DMS53 treated with DMSO at 0.1 percent for 48 hours (cell line): ENCODE measurements around the gene CKB.
A peak's percentile ranks its signal among the peaks of the same experiment; 100 is the strongest.
"Not testable (repeated sequence)": the region's sequence is repeated elsewhere in the genome, so short reads cannot be mapped to it uniquely, and the experiment has no call there.

Experiments used
- DNase-seq: peaks from one replicate; lab custom pipeline; 2025; ENCODE audit not compliant: unreplicated experiment; lab: John Stamatoyannopoulos, UW

The CKB gene

GRCh38 chr14:103528146-103528586 is 5.5 kb upstream of the CKB start:
- DNase-seq, result no peak

DNA sequence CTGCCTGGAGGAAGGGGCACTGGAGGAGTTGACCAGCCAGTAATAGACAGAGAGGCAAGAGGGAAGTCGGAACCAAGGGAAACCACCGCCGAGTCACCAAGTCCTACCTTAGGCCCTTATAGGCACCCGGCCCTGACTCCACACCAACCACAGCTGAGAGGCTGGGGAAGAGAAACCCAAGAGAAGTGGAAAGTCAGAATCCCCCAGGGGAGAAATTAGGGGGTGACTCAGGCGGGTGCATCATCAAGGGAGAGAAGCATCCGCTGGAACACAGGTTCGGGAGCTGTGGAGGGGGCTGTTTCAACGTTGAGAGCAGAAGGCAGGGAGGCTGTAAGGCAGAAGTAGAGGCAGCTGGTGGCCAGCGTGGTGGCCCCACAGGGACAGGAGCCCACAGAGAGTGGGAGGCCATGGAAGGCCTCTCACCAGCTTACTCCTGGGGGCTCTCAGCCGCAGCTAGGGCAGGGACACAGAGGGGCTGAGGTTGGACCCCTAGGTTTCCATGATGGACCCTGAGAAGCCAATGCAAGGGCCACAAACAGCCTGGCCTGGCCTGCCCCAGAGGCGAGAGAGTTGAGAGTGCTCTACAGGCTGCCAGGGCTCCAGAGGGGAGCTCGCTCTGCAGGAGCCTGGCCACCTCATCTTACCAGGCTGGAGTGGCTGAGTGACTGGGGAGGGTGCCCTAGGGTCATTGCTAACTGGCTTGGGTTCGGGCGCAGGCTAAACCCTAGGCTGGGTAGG is 4.9 kb upstream of the CKB start:
- DNase-seq, result no peak

DNA sequence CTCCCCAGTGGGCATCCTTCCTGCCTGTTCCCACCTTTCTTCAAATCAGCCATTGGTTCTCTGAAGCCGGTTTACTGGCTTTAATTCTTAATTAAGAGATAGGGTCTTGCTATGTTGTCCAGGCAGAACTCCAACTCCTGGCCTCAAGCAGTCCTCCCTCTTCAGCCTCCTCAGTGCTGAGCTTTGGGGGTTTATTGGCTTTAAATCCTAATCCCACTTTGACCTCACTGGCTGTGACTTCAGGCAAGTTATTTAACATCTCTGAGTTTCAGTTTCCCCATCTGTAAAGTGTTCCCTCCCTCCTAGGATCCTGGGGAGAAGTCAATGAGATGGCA is 4.3 kb upstream of the CKB start:
- no peak for DNase-seq

DNA sequence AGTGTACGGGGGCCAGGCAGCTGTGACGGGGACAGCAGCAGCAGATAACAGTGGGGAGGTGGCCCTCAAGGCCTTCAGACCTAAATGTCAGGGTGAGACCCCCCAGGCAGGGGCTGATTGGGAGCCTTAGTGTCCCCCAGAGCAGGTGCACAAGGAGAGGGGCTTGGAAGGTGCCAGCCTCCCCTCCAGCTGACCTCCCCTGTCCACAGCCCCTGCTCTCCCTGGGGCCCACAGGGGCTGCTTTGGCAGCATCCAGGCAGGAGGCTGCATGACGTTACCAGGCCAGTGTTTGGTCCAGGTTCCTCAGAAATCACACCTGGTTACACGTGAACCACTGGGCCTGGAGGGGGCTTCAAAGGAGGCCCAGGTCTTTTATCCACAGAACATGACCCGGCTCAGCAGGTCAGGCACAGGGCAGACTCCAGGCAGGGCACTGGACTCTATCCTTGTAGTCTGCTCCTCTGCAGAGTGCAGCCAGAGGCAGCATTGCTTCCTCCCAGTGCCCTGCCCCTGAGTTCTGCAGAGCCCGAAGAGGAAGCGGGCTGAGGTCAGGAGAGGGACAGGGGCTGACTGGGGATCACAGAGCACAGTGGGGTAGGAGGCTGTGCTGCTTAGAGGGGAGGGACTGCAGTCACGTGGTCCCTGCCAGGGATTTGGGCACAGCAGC is 3.8 kb upstream of the CKB start:
- DNase-seq, result no peak

DNA sequence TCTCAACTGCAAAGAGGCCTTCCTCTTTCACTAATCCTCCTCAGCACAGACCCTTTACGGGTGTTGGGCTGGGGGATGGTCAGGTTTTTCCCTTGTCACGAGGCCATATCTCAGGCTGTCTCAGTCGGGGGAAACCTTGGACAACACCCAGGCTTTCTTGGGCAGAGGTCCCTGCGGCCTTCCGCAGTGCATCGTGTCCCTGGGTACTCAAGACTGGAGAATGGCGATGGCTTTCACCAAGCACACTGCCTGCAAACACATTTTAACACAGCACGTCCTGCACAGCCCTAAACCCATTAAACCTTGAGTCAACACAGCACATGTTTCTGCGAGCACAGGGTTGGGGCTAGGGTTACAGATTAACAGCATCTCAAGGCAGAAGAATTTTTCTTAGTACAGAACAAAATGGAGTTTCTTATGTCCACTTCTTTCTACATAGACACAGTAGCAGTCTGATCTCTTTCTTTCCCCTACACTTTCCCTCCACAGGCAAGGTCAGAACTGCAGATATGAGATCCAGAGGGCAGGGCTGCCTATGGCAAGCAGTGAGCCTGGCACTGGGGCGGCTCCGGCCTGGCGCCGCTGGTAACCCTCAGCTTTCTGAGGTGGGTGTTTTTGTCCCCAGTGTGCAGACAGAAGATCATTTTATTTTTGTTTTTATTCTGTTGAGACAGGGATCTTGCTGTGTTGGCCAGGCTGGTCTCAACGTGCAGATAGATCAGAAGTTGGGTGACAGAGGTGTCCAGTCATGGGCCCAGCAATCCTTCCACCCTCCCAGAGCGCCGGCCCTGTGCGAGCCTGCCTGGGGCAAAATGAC is 3.0 kb upstream of the CKB start:
- not testable (repeated sequence) for DNase-seq

- no peak for DNase-seq
Observed at GRCh38 chr14:103524002-103524935, 1.6 kb upstream of the CKB start.

- no peak for DNase-seq
Observed at GRCh38 chr14:103523575-103523954, 935 bp upstream of the CKB start.

GRCh38 chr14:103521951-103522563 is 573 bp downstream of the CKB start:
- DNase-seq, result no peak

DNA sequence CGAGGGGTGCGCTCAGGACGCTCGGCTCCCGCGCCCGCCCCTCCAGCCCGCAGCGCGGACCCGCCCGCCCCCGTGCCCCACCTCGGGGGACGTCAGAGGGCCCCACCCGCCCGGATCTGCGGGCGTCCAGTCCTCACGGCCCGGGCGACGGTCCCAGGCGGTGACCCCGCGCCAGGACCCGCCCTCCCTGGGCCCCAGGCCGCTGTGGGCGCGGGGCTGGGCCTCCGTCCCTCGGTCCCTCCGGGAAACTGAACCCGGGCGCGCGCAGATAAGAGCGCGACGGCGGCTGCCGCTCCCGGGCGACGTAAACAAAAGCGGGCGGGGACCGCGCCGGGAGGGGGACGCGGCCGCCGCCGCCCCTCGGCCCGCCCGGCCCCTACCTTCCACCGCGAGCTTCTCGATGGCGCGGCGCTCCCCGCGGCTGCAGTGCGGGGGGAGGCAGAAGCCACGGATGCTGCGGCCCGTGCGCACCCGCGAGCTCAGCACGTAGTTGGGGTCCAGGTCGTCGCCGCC is 1.1 kb downstream of the CKB start:
- DNase-seq, result peak; percentile 17

- DNase-seq, result peak; percentile 66
Observed at GRCh38 chr14:103520657-103521437, 1.8 kb downstream of the CKB start.

GRCh38 chr14:103520269-103520656 is 2.4 kb downstream of the CKB start:
- DNase-seq, result no peak

DNA sequence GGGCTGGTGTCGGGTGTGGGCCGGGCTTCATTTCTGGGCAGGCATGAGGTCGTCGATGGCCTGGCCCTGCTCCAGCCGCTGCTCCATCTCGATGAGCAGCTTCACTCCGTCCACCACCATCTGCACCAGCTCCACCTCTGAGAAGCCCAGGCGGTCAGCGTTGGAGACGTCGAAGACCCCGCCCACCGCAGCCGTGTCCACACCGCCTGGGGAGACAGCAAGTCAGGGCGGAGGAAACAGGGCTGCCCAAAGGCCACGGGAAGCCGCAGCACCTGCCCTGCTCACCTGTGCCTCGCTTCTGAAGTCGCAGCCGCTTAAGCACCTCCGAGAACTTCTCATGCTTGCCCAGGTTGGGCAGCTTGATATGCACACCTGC is 2.8 kb downstream of the CKB start:
- DNase-seq, result peak; percentile 60

DNA sequence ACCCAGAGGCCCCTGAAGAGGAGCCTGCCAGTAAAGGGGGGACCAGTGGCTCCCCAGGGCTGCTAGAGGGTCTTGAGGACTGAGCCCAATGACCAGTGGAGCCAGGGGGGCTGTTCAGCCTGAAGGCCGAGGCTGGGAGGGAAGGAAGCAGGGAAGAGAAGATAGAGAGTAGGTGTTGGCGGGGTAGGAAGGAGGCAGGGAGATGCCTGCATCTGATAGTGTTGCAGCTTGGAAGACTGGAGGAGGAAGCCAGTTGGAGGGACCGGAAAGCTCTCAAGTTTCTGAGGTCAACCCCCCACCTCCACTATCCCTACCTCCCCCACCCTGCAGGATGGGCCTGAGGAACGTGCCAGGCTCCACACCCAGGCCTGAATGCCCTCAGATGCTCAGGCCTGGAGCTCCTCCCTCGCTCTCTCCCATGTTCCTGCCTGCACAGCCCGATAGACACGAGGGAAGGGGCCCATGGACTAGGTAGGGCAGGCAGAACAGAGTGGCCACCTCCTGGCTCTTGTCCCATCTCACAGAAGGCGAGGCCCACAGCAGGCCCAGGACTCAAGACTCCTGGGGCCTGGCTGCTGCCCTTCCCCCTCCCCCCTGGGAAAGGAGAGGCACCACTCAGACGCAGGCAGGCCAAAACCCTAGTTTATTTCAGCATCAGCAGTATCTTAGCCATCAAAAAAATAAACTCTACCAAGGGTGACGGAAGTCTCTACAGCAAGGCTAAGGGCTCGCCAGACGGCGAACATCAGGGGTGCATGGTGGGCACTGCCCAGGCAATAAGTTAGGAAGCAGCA is 3.4 kb downstream of the CKB start:
- no peak for DNase-seq

DNA sequence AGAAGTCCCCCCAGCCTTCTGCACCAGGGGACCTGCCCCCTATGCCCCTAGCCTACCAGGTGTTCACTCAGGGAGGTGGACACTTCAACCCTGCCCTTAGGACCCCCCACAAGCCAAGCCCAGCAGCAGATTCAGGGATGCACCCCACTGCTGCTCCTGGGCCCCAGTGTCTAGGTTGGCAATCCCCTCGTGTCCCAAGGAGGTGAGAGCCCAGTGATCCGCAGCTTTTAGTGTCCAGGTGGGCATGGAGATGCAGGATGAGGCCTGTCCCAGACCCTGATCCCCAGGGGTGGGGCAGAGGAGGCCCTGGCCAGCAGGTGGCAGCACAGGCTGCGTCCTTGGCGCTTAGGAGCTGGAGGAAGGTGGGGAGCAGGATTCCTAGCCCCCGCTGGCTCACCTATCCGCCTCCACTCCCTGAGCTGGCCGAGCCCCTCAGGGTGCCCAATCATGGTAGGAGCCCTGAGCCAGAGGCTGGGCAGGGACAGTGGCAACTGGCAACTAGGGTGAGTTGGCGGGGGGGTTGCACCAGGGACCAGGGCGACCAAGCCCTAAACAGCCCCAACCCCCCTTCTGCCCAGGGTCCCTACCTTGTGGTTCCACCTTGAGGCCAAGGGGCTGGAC is 4.1 kb downstream of the CKB start:
- peak; percentile 20 for DNase-seq

- DNase-seq, result no peak
Observed at GRCh38 chr14:103517721-103518421, 4.8 kb downstream of the CKB start.

DNA sequence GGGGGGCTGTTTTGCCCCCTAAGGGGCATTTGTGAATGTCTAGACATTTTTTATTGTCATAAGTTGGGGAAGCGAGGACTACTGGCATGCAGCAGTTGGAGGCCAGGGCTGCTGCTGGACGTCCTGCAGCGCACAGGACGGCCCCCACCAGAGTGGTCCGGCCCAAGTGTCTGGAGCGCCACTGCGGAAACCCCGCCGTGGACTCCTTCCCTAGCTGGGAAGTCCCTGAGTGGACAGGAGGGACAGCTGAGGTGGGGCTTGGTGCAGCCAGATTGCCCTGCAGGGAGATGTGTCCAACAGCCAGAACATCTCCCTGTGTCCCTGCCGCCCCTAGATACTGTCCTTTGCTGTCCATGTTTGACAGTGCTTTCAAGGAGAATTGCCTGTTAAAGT is 5.5 kb downstream of the CKB start:
- no peak for DNase-seq

- DNase-seq, result no peak
Observed at GRCh38 chr14:103516426-103517173, 6.0 kb downstream of the CKB start.
